HCT116 (cell line): ENCODE results near the gene ADAMTS15. TPM values are rescaled to one million over a fixed set of nuclear protein-coding genes. Genes with fewer than 3 reads are reported as not detected.

ENCODE experiments used
- ATAC-seq: fragments of 200-7000 bp; cut with Tn5 transposase; 2 replicates; pipeline ENCODE4 v1.9.1; 2020; ENCODE audit warnings: mild to moderate bottlenecking, moderate library complexity
- BruUV-seq: library from RNA; stranded (reverse); fragments of 400-500 nt; replicated peaks from 2 replicates; lab custom pipeline; 2021; lab: Mats Ljungman, UMichigan
- CTCF ChIA-PET: fragments of 300-600 bp; sonication (Branson Sonifier 250); formaldehyde crosslinking; loops from one replicate; lab custom pipeline; 2021; ENCODE audit warnings: antibody characterized with exemption; lab: Charles Lee
- POLR2A ChIA-PET: fragments of 300-600, 350-600 bp; sonication (Branson Sonifier 250); formaldehyde crosslinking; loops from one replicate; lab custom pipeline; 2021; ENCODE audit warnings: antibody characterized with exemption; lab: Charles Lee
- RAD21 ChIA-PET, 2 experiments: fragments of 300-600 bp; sonication (Branson Sonifier 250); formaldehyde crosslinking; loops; one replicate each; lab custom pipeline; 2023; ENCODE audit warnings: low total read pairs in 2 of 2; ENCODE audit not compliant: uncharacterized antibody in 2 of 2, unreplicated experiment in 2 of 2, low non-redundant PET in 1 of 2; lab: Charles Lee
- DNase-seq: peaks from one replicate; pipeline ENCODE4 v3.0.0-alpha.2; 2010; ENCODE audit warnings: low read depth, low spot score
- H2AFZ ChIP-seq: fragments of 200-600 bp; shearing (Covaris generic), sonication (generic); 2 replicates; pipeline ENCODE4 v1.6.1; 2017; ENCODE audit warnings: low read depth, mixed run types, mixed read lengths, antibody characterized with exemption, low read length; ENCODE audit not compliant: poor library complexity, severe bottlenecking
- H3K27ac ChIP-seq: 2 replicates; pipeline ENCODE4 v1.5.1; 2012; ENCODE audit warnings: low read depth, low read length
- H3K27me3 ChIP-seq: fragments of 200-600 bp; sonication (generic); 2 replicates; pipeline ENCODE4 v1.6.1; 2016; ENCODE audit warnings: mixed run types, low read length, mixed read lengths; ENCODE audit not compliant: insufficient read depth
- H3K36me3 ChIP-seq, 2 experiments: fragments of 200-500 bp in 1 of 2; fragments of 200-600 bp in 1 of 2; sonication (Bioruptor generic) in 1 of 2; sonication (generic) in 1 of 2; 2 replicates each; pipeline versions ENCODE4 v1.5.1 to v1.6.1; 2014 to 2016; ENCODE audit warnings: low read length in 2 of 2, inconsistent platforms in 1 of 2, mixed read lengths in 1 of 2, mixed run types in 1 of 2; ENCODE audit not compliant: insufficient read depth in 2 of 2, control insufficient read depth in 1 of 2
- H3K4me1 ChIP-seq, 2 experiments: fragments of 200-600 bp in 1 of 2; sonication (generic) in 1 of 2; 2 replicates each; pipeline versions ENCODE4 v1.5.1 to v1.6.1; 2012 to 2017; ENCODE audit warnings: low read length in 2 of 2, inconsistent platforms in 1 of 2, mild to moderate bottlenecking in 1 of 2, mixed read lengths in 1 of 2, mixed run types in 1 of 2, moderate library complexity in 1 of 2; ENCODE audit not compliant: insufficient read depth in 2 of 2, control insufficient read depth in 1 of 2
- H3K4me2 ChIP-seq: fragments of 200-600 bp; sonication (generic); 2 replicates; pipeline ENCODE4 v1.6.1; 2017; ENCODE audit warnings: mixed run types, low read length, mixed read lengths
- H3K4me3 ChIP-seq, 2 experiments: fragments of 200-600 bp in 1 of 2; sonication (generic) in 1 of 2; replicated peaks in 1 of 2; 2 replicates each; pipeline ENCODE4 v1.5.1; 2011 to 2016; ENCODE audit warnings: low read length in 2 of 2, control low read depth in 1 of 2, low read depth in 1 of 2, mild to moderate bottlenecking in 1 of 2, mixed read lengths in 1 of 2, mixed run types in 1 of 2
- H3K79me2 ChIP-seq: fragments of 200-600 bp; sonication (generic); 2 replicates; pipeline ENCODE4 v1.6.1; 2017; ENCODE audit warnings: mild to moderate bottlenecking, mixed run types, low read length, moderate library complexity, mixed read lengths; ENCODE audit not compliant: insufficient read depth
- H3K9ac ChIP-seq: fragments of 200-600 bp; sonication (generic); 2 replicates; pipeline ENCODE4 v1.6.1; 2016; ENCODE audit warnings: low read length, mixed read lengths
- H3K9me2 ChIP-seq: fragments of 200-600 bp; sonication (generic), shearing (Covaris generic); 2 replicates; pipeline ENCODE4 v1.6.1; 2017; ENCODE audit warnings: mixed run types, mild to moderate bottlenecking, moderate library complexity; ENCODE audit not compliant: insufficient read depth
- H3K9me3 ChIP-seq, 2 experiments: fragments of 200-500 bp in 1 of 2; fragments of 200-600 bp in 1 of 2; sonication (Bioruptor generic) in 1 of 2; sonication (generic) in 1 of 2; 2 replicates each; pipeline ENCODE4 v1.6.1; 2014 to 2017; ENCODE audit warnings: low read length in 2 of 2, mixed read lengths in 2 of 2, inconsistent platforms in 1 of 2, low read depth in 1 of 2, mild to moderate bottlenecking in 1 of 2, mixed run types in 1 of 2, moderate library complexity in 1 of 2; ENCODE audit not compliant: control insufficient read depth in 1 of 2, insufficient read depth in 1 of 2
- H4K20me1 ChIP-seq: fragments of 200-600 bp; sonication (generic), shearing (Covaris generic); 2 replicates; pipeline ENCODE4 v1.6.1; 2017; ENCODE audit warnings: mixed run types, mild to moderate bottlenecking, moderate library complexity; ENCODE audit not compliant: insufficient read depth
- CBX3 ChIP-seq: IDR thresholded peaks from 2 replicates; pipeline ENCODE4 v1.6.1; 2012; ENCODE audit warnings: low read depth
- CEBPB ChIP-seq: IDR thresholded peaks from 2 replicates; pipeline ENCODE4 v1.6.1; 2012; ENCODE audit warnings: low read depth
- ELF1 ChIP-seq: IDR thresholded peaks from 2 replicates; pipeline ENCODE4 v1.6.1; 2012; ENCODE audit warnings: low read depth, borderline replicate concordance
- EZH2phosphoT487 ChIP-seq: fragments of 200-600 bp; IDR thresholded peaks from 2 replicates; pipeline ENCODE4 v1.6.1; 2018; ENCODE audit warnings: antibody characterized with exemption, borderline replicate concordance
- FOSL1 ChIP-seq: IDR thresholded peaks from 2 replicates; pipeline ENCODE4 v1.6.1; 2012; ENCODE audit warnings: low read depth
- POLR2A ChIP-seq: IDR thresholded peaks from 2 replicates; pipeline ENCODE4 v1.7.0; 2011; ENCODE audit warnings: borderline replicate concordance; ENCODE audit not compliant: insufficient read depth, insufficient read length; ENCODE audit errors: extremely low read depth
- SIN3A ChIP-seq: IDR thresholded peaks from 2 replicates; pipeline ENCODE4 v1.6.1; 2012; ENCODE audit warnings: low read depth
- SRF ChIP-seq: IDR thresholded peaks from 2 replicates; pipeline ENCODE4 v1.6.1; 2012; ENCODE audit warnings: low read depth
- TCF7L2 ChIP-seq: IDR thresholded peaks from 2 replicates; pipeline ENCODE4 v1.7.0; 2011; ENCODE audit warnings: borderline replicate concordance, inconsistent platforms; ENCODE audit not compliant: insufficient read depth, insufficient read length; ENCODE audit errors: extremely low read depth
- YY1 ChIP-seq: IDR thresholded peaks from 2 replicates; pipeline ENCODE4 v1.6.1; 2011; ENCODE audit warnings: low read length, low read depth, moderate library complexity, mild to moderate bottlenecking; ENCODE audit not compliant: insufficient replicate concordance; ENCODE audit errors: extremely low read depth
- ZFX ChIP-seq: fragments of 450-650 bp; IDR thresholded peaks from 2 replicates; pipeline ENCODE4 v1.6.1; 2017
- ZNF274 ChIP-seq: fragments of 200-500 bp; sonication (Bioruptor generic); IDR thresholded peaks from 2 replicates; pipeline ENCODE4 v1.6.1; 2014; ENCODE audit warnings: mild to moderate bottlenecking, low read depth, low read length, inconsistent platforms
- intact Hi-C: fragments of 100-400 bp; cut with micrococcal nuclease; formaldehyde crosslinking; loops from 2 replicates; pipeline ENCODE4 v1.10.0; 2022
- total RNA-seq: library from RNA; stranded (reverse); gene quantifications from one replicate; pipeline ENCODE4 v1.2.1, GENCODE V29; 2021; ENCODE audit not compliant: unreplicated experiment
- TF ChIP-seq, protein P1 (sequence below), 3 experiments: fragments of 200-600 bp in 1 of 3; sonication (generic) in 1 of 3; IDR thresholded peaks in 2 of 3; conservative IDR thresholded peaks in 1 of 3; 2 replicates each; pipeline ENCODE4 v1.5.1; 2012 to 2017; ENCODE audit warnings: low read depth in 2 of 3, low read length in 2 of 3, antibody characterized with exemption in 1 of 3, borderline replicate concordance in 1 of 3, control low read depth in 1 of 3, mild to moderate bottlenecking in 1 of 3, mixed read lengths in 1 of 3, mixed run types in 1 of 3, moderate library complexity in 1 of 3; ENCODE audit not compliant: insufficient read depth in 1 of 3
- TF ChIP-seq, protein P2 (sequence below): IDR thresholded peaks from 2 replicates; pipeline ENCODE4 v1.6.1; 2012
- TF ChIP-seq, protein P3 (sequence below): IDR thresholded peaks from 2 replicates; pipeline ENCODE4 v1.6.1; 2012
- TF ChIP-seq, protein P4 (sequence below): IDR thresholded peaks from 2 replicates; pipeline ENCODE4 v1.6.1; 2011; ENCODE audit warnings: mild to moderate bottlenecking, low read length, moderate library complexity; ENCODE audit not compliant: insufficient replicate concordance; ENCODE audit errors: extremely low read depth

ADAMTS15 gene
- total RNA-seq, 1 experiment from 2014 or later: 0.44 TPM

DNA sequence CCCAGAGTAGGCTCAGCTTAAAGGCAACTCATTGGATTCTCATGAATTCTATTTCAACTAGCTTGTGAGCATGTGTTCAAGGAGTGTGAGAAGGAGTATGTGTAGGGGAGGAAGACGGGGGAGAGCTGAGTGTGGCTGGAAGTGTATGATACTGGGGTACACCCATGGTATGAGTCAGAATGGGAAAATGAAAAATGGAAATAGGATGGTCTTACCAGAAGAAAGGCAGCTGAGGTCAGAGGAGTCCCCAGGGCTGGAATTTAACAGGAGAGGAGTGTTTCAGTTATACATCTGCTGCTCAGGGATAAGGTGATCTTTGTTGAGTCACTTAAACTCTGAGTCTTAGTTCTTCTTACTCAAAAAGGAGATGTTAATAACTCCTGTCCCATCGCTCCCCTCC, 6.7 kb upstream of the ADAMTS15 start:
- no peak for ATAC-seq
- intact Hi-C loops: no loop called here
- CTCF ChIA-PET: interaction anchor here (0.9 to 1.1 kb wide), 2 partner anchors 11 to 453 kb away, joined by 4 read pairs; no protein-coding TSS in a partner anchor
- no peaks in the 10 kb centered on the region; the same call in 1 of the 2 replicates for H3K27me3 ChIP-seq
- no peak overlapping the region for H3K4me2 ChIP-seq
- no peaks in the 10 kb centered on the region for H3K79me2 ChIP-seq
- H3K27ac ChIP-seq: no peak overlapping the region
- DNase-seq: no peak
- RAD21 ChIA-PET: no interaction called here
- TF ChIP-seq ZFX (no peak), ZNF274 (no peak), SRF (no peak), SIN3A (no peak)
- H3K4me1 ChIP-seq: no peaks in the 10 kb centered on the region
- H3K36me3 ChIP-seq: no peaks in the 10 kb centered on the region
- no peaks in the 10 kb centered on the region for H3K9me3 ChIP-seq
- no peak overlapping the region for H3K9ac ChIP-seq
- H3K9me2 ChIP-seq: no peaks in the 10 kb centered on the region
- H2AFZ ChIP-seq: no peak overlapping the region
- no peak overlapping the region for H3K4me3 ChIP-seq
- H4K20me1 ChIP-seq: no peaks in the 10 kb centered on the region
- POLR2A ChIA-PET: no interaction called here
- no TSS peak for BruUV-seq

DNA sequence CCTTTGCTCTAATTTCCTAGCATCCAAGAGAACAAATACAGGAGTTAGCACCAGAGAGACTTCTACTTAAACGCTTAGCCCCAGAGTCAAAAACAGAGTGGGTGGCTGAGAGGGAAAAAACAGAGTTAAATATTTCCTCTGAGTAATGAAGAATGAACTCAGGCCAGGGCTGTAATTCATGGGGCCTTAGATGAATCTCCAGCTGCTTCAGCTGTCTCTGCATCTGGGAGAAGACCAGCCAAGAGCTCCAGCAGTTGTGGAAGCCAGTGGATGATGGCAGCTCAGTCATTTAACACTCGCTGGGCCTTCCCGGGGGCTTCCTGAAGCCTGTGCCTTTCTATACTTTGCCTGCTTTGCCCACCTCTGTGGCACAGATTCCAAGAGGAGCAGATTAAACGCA, 5.7 kb upstream of the ADAMTS15 start:
- H3K79me2 ChIP-seq: no peaks in the 10 kb centered on the region
- DNase-seq (no peak), ATAC-seq (no peak)
- H3K36me3 ChIP-seq: no peaks in the 10 kb centered on the region
- H3K4me2 ChIP-seq: no peak overlapping the region
- H3K9me3 ChIP-seq: no peaks in the 10 kb centered on the region
- ChIA-PET CTCF (interaction anchor here (1.1 kb wide), 2 partner anchors 419 to 452 kb away, joined by 3 to 4 read pairs; no protein-coding TSS in a partner anchor), RAD21 (no interaction called here), POLR2A (no interaction called here)
- no peak for TF ChIP-seq CBX3
- no peak for TF ChIP-seq SIN3A
- TF ChIP-seq, protein P1, sequence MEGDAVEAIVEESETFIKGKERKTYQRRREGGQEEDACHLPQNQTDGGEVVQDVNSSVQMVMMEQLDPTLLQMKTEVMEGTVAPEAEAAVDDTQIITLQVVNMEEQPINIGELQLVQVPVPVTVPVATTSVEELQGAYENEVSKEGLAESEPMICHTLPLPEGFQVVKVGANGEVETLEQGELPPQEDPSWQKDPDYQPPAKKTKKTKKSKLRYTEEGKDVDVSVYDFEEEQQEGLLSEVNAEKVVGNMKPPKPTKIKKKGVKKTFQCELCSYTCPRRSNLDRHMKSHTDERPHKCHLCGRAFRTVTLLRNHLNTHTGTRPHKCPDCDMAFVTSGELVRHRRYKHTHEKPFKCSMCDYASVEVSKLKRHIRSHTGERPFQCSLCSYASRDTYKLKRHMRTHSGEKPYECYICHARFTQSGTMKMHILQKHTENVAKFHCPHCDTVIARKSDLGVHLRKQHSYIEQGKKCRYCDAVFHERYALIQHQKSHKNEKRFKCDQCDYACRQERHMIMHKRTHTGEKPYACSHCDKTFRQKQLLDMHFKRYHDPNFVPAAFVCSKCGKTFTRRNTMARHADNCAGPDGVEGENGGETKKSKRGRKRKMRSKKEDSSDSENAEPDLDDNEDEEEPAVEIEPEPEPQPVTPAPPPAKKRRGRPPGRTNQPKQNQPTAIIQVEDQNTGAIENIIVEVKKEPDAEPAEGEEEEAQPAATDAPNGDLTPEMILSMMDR (IDR thresholded peaks at IDR 0.05 in 2 of 3, conservative IDR thresholded peaks at IDR 0.05 in 1 of 3; ENCODE audit: borderline replicate concordance in 1 of 3, insufficient read depth in 1 of 3, low read depth in 2 of 3, low read length in 2 of 3): no peak
- TF ChIP-seq, protein P2, sequence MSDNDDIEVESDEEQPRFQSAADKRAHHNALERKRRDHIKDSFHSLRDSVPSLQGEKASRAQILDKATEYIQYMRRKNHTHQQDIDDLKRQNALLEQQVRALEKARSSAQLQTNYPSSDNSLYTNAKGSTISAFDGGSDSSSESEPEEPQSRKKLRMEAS: no peak
- TF ChIP-seq, protein P3, sequence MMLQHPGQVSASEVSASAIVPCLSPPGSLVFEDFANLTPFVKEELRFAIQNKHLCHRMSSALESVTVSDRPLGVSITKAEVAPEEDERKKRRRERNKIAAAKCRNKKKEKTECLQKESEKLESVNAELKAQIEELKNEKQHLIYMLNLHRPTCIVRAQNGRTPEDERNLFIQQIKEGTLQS: no peak
- TF ChIP-seq ZFX: no peak
- no peak for TF ChIP-seq ELF1
- TF ChIP-seq, protein P4, sequence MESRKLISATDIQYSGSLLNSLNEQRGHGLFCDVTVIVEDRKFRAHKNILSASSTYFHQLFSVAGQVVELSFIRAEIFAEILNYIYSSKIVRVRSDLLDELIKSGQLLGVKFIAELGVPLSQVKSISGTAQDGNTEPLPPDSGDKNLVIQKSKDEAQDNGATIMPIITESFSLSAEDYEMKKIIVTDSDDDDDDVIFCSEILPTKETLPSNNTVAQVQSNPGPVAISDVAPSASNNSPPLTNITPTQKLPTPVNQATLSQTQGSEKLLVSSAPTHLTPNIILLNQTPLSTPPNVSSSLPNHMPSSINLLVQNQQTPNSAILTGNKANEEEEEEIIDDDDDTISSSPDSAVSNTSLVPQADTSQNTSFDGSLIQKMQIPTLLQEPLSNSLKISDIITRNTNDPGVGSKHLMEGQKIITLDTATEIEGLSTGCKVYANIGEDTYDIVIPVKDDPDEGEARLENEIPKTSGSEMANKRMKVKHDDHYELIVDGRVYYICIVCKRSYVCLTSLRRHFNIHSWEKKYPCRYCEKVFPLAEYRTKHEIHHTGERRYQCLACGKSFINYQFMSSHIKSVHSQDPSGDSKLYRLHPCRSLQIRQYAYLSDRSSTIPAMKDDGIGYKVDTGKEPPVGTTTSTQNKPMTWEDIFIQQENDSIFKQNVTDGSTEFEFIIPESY: no peak
- TF ChIP-seq POLR2A: no peak
- TF ChIP-seq TCF7L2: no peak
- no peak for TF ChIP-seq YY1
- TF ChIP-seq FOSL1: no peak
- no peak for TF ChIP-seq CEBPB
- no peak for TF ChIP-seq EZH2phosphoT487
- H3K27me3 ChIP-seq: no peaks in the 10 kb centered on the region; the same call in 1 of the 2 replicates
- H3K4me3 ChIP-seq: no peak overlapping the region
- no peak overlapping the region for H2AFZ ChIP-seq
- intact Hi-C loops: no loop called here
- no peaks in the 10 kb centered on the region for H4K20me1 ChIP-seq
- H3K9ac ChIP-seq: no peak overlapping the region
- no peaks in the 10 kb centered on the region for H3K9me2 ChIP-seq
- BruUV-seq: no TSS peak
- no peaks in the 10 kb centered on the region; a peak in 1 of 4 replicates for H3K4me1 ChIP-seq
- H3K27ac ChIP-seq: no peak overlapping the region
